Liver (tissue), 9 donors: ENCODE measurements around the gene MYOF. TPM values are rescaled to one million over a fixed set of nuclear protein-coding genes. Genes with fewer than 3 reads are reported as not detected.

Experiments
- DNase-seq: peaks from one replicate; pipeline ENCODE4 v3.0.0-alpha.2; 2017; ENCODE audit warnings: low spot score
- H3K27ac ChIP-seq, 2 donors: one replicate each; pipeline ENCODE4 v1.7.0; 2013; ENCODE audit warnings: inconsistent platforms in 2 of 2, low read length in 2 of 2, control low read depth in 1 of 2, low read depth in 1 of 2, mild to moderate bottlenecking in 1 of 2
- H3K27me3 ChIP-seq, 4 donors: one replicate each; pipeline versions ENCODE4 v1.6.1 to v1.7.0; 2013; ENCODE audit warnings: low read length in 3 of 4, inconsistent platforms in 1 of 4, mild to moderate bottlenecking in 1 of 4, moderate library complexity in 1 of 4; ENCODE audit not compliant: control insufficient read depth in 4 of 4, insufficient read depth in 4 of 4
- H3K36me3 ChIP-seq, 4 donors: one replicate each; pipeline versions ENCODE4 v1.6.1 to v1.7.0; 2013; ENCODE audit warnings: low read length in 3 of 4, mild to moderate bottlenecking in 3 of 4, low read depth in 1 of 4, moderate library complexity in 1 of 4; ENCODE audit not compliant: control insufficient read depth in 4 of 4, insufficient read depth in 3 of 4
- H3K4me1 ChIP-seq, 4 donors: one replicate each; pipeline versions ENCODE4 v1.6.1 to v1.7.0; 2013; ENCODE audit warnings: low read length in 3 of 4, mild to moderate bottlenecking in 3 of 4, moderate library complexity in 1 of 4; ENCODE audit not compliant: control insufficient read depth in 4 of 4, insufficient read depth in 4 of 4
- H3K4me3 ChIP-seq, 3 donors: one replicate each; pipeline versions ENCODE4 v1.6.1 to v1.7.0; 2013; ENCODE audit warnings: low read length in 3 of 3, control low read depth in 1 of 3, low read depth in 1 of 3, mild to moderate bottlenecking in 1 of 3
- H3K9ac ChIP-seq, 2 donors: one replicate each; pipeline ENCODE4 v1.7.0; 2013; ENCODE audit warnings: low read length in 2 of 2, mild to moderate bottlenecking in 2 of 2, moderate library complexity in 2 of 2, control low read depth in 1 of 2, low read depth in 1 of 2
- H3K9me3 ChIP-seq, 4 donors: one replicate each; pipeline versions ENCODE4 v1.6.1 to v1.7.0; 2013; ENCODE audit warnings: low read length in 3 of 4; ENCODE audit not compliant: control insufficient read depth in 4 of 4
- ATF3 ChIP-seq: IDR thresholded peaks from 2 replicates; pipeline ENCODE4 v1.6.1; 2016; ENCODE audit warnings: antibody characterized with exemption
- CTCF ChIP-seq: fragments of 150-350 bp; IDR thresholded peaks from 2 replicates; pipeline ENCODE4 v1.5.1; 2017; ENCODE audit warnings: improper control_type of control experiment, low read depth, low read length; ENCODE audit not compliant: missing input control
- FOXA1 ChIP-seq: IDR thresholded peaks from 2 replicates; pipeline ENCODE4 v1.6.1; 2016; ENCODE audit warnings: antibody characterized with exemption
- FOXA2 ChIP-seq: IDR thresholded peaks from 2 replicates; pipeline ENCODE4 v1.6.1; 2016; ENCODE audit warnings: antibody characterized with exemption
- GABPA ChIP-seq, 2 donors: IDR thresholded peaks in 1 of 2; conservative IDR thresholded peaks in 1 of 2; 2 replicates each; pipeline ENCODE4 v1.6.1; 2016; ENCODE audit warnings: antibody characterized with exemption in 2 of 2, mild to moderate bottlenecking in 1 of 2, moderate library complexity in 1 of 2
- HNF4A ChIP-seq, 2 donors: conservative IDR thresholded peaks; 2 replicates each; pipeline ENCODE4 v1.6.1; 2016; ENCODE audit warnings: antibody characterized with exemption in 2 of 2, mild to moderate bottlenecking in 2 of 2
- HNF4G ChIP-seq: IDR thresholded peaks from 2 replicates; pipeline ENCODE4 v1.6.1; 2016; ENCODE audit warnings: antibody characterized with exemption
- JUND ChIP-seq, 2 donors: IDR thresholded peaks; 2 replicates each; pipeline ENCODE4 v1.6.1; 2016; ENCODE audit warnings: antibody characterized with exemption in 2 of 2
- MAX ChIP-seq: IDR thresholded peaks from 2 replicates; pipeline ENCODE4 v1.6.1; 2016; ENCODE audit warnings: antibody characterized with exemption
- NR2F2 ChIP-seq: IDR thresholded peaks from 2 replicates; pipeline ENCODE4 v1.6.1; 2016; ENCODE audit warnings: antibody characterized with exemption
- RAD21 ChIP-seq, 2 donors: IDR thresholded peaks; 2 replicates each; pipeline ENCODE4 v1.6.1; 2016; ENCODE audit warnings: antibody characterized with exemption in 2 of 2, mild to moderate bottlenecking in 2 of 2
- REST ChIP-seq: IDR thresholded peaks from 2 replicates; pipeline ENCODE4 v1.6.1; 2016; ENCODE audit warnings: antibody characterized with exemption, mild to moderate bottlenecking
- RXRA ChIP-seq, 2 donors: IDR thresholded peaks; 2 replicates each; pipeline ENCODE4 v1.6.1; 2017 to 2018; ENCODE audit warnings: antibody characterized with exemption in 2 of 2, mild to moderate bottlenecking in 1 of 2
- SP1 ChIP-seq: IDR thresholded peaks from 2 replicates; pipeline ENCODE4 v1.6.1; 2018; ENCODE audit warnings: antibody characterized with exemption, mild to moderate bottlenecking
- TAF1 ChIP-seq: conservative IDR thresholded peaks from 2 replicates; pipeline ENCODE4 v1.6.1; 2016; ENCODE audit warnings: antibody characterized with exemption, mild to moderate bottlenecking
- YY1 ChIP-seq: IDR thresholded peaks from 2 replicates; pipeline ENCODE4 v1.6.1; 2016; ENCODE audit warnings: antibody characterized with exemption, mild to moderate bottlenecking
- ZBTB33 ChIP-seq: IDR thresholded peaks from 2 replicates; pipeline ENCODE4 v1.6.1; 2016; ENCODE audit warnings: antibody characterized with exemption
- WGBS: extraction: QIAGEN DNeasy Blood & Tissue Kit; methylation state at CpG from one replicate; pipeline ENCODE4 v1.1.7; 2013; 5-methylcytosine and 5-hydroxymethylcytosine counted together
- polyA plus RNA-seq, 2 donors: library from polyadenylated mRNA; stranded (reverse) in 1 of 2; unstranded in 1 of 2; fragments of 200-250 nt in 1 of 2; fragments of >200 nt in 1 of 2; fragmentation: Nextera tagmentation in 1 of 2; extraction: Ambion mirVana in 1 of 2; gene quantifications; one replicate each; pipeline versions ENCODE4 v1.2.1 to v1.2.3, GENCODE V29; 2013 to 2015
- total RNA-seq, 2 donors: library from RNA; depleted of rRNA; stranded (reverse); fragments of >200 nt; gene quantifications; one replicate each; pipeline ENCODE4 v1.2.3, GENCODE V29; 2014
- donor health status: healthy.
- donor health status: healthy.
- donor health status: healthy.
- donor health status: healthy.
- donor health status: healthy.

MYOF gene
- total and polyA plus RNA-seq, 4 donors: 0.89 to 5.7 (median 3.2) TPM

- Histone ChIP-seq H3K36me3 (no peaks in the 10 kb centered on the region), H3K4me1 (no peaks in the 10 kb centered on the region), H3K4me3 (no peak overlapping the region), H3K9me3 (no peaks in the 10 kb centered on the region), H3K27me3 (no peaks in the 10 kb centered on the region), H3K27ac (no peak overlapping the region), H3K9ac (no peak overlapping the region)
- TF ChIP-seq RXRA (IDR thresholded peaks at IDR 0.05) (no peak), GABPA (IDR thresholded peaks at IDR 0.05 in 1 of 2, conservative IDR thresholded peaks at IDR 0.05 in 1 of 2) (no peak), CTCF (no peak), SP1 (no peak), HNF4G (no peak), ZBTB33 (no peak), MAX (no peak), HNF4A (conservative IDR thresholded peaks at IDR 0.05) (no peak)
- DNase-seq: no peak
- 73% methylated on average over 3 of the region's 3 CpGs for WGBS
These were observed 68.9 kb downstream of the MYOF start for GRCh38 chr10:93413252-93413689.

GRCh38 chr10:93412801-93413200 lies 69.3 kb downstream of the MYOF start:
- H3K4me3 ChIP-seq: no peak overlapping the region
- no peak for DNase-seq
- no peaks in the 10 kb centered on the region for H3K36me3 ChIP-seq
- TF ChIP-seq NR2F2 (no peak), REST (no peak), TAF1 (no peak), RXRA (IDR thresholded peaks at IDR 0.05) (no peak), FOXA2 (no peak), ATF3 (no peak), ZBTB33 (no peak), JUND (IDR thresholded peaks at IDR 0.05) (no peak), MAX (no peak), RAD21 (IDR thresholded peaks at IDR 0.05) (no peak), YY1 (no peak), HNF4G (no peak), GABPA (IDR thresholded peaks at IDR 0.05 in 1 of 2, conservative IDR thresholded peaks at IDR 0.05 in 1 of 2) (no peak), FOXA1 (no peak), HNF4A (conservative IDR thresholded peaks at IDR 0.05) (no peak)
- no peaks in the 10 kb centered on the region for H3K9me3 ChIP-seq
- H3K9ac ChIP-seq: no peak overlapping the region
- H3K27ac ChIP-seq: no peak overlapping the region
- WGBS: 70% methylated on average over 7 of the region's 7 CpGs
- H3K27me3 ChIP-seq: no peaks in the 10 kb centered on the region
- no peaks in the 10 kb centered on the region for H3K4me1 ChIP-seq
